PFSK-1 (cell line): ENCODE measurements around the gene PLEKHS1.

Experiments used
- FOXP2 ChIP-seq: optimal IDR thresholded peaks from 2 replicates; pipeline ENCODE3; 2011; ENCODE audit warnings: borderline replicate concordance, control low read depth, inconsistent platforms; ENCODE audit not compliant: insufficient read depth; ENCODE audit errors: extremely low read length, extremely low read depth
- POLR2AphosphoS5 ChIP-seq: IDR thresholded peaks from 2 replicates; pipeline ENCODE4 v1.6.1; 2012; ENCODE audit warnings: low read depth, mild to moderate bottlenecking, control low read depth, low read length, moderate library complexity
- REST ChIP-seq, 2 experiments: IDR thresholded peaks; 2 replicates each; pipeline versions ENCODE4 v1.6.1 to v1.8.0; 2011 to 2012; ENCODE audit warnings: low read depth in 2 of 2, low read length in 2 of 2, control low read depth in 1 of 2, inconsistent platforms in 1 of 2, mild to moderate bottlenecking in 1 of 2, moderate library complexity in 1 of 2; ENCODE audit not compliant: insufficient read depth in 1 of 2
- SIN3A ChIP-seq: IDR thresholded peaks from 2 replicates; pipeline ENCODE4 v1.6.1; 2012; ENCODE audit warnings: mild to moderate bottlenecking, low read length, moderate library complexity, borderline replicate concordance; ENCODE audit not compliant: insufficient read depth
- TAF1 ChIP-seq: IDR thresholded peaks from 2 replicates; pipeline ENCODE4 v1.6.1; 2012; ENCODE audit warnings: low read length, control low read depth, borderline replicate concordance; ENCODE audit not compliant: insufficient read depth

The PLEKHS1 gene

GRCh38 chr10:113708640-113709039 is 42.8 kb upstream of the PLEKHS1 start:
- TF ChIP-seq TAF1 (no peak), FOXP2 (no peak), POLR2AphosphoS5 (no peak), REST (IDR thresholded peaks at IDR 0.05; ENCODE audit: insufficient read depth in 1 of 2, low read depth in 2 of 2, low read length in 2 of 2) (no peak), SIN3A (no peak)

GRCh38 chr10:113709221-113709838 is 42.2 kb upstream of the PLEKHS1 start:
- no peak for TF ChIP-seq TAF1
- TF ChIP-seq REST (IDR thresholded peaks at IDR 0.05; ENCODE audit: insufficient read depth in 1 of 2, low read depth in 2 of 2, low read length in 2 of 2) = no peak
- no peak for TF ChIP-seq POLR2AphosphoS5
- TF ChIP-seq FOXP2 = no peak
- TF ChIP-seq SIN3A = no peak

- no peak for TF ChIP-seq TAF1
- TF ChIP-seq SIN3A = no peak
- no peak for TF ChIP-seq FOXP2
- TF ChIP-seq POLR2AphosphoS5 = no peak
- TF ChIP-seq REST (IDR thresholded peaks at IDR 0.05; ENCODE audit: insufficient read depth in 1 of 2, low read depth in 2 of 2, low read length in 2 of 2) = no peak
These were observed 40.3 kb upstream of the PLEKHS1 start for GRCh38 chr10:113711142-113711541.

GRCh38 chr10:113712024-113712423 is 39.5 kb upstream of the PLEKHS1 start:
- TF ChIP-seq REST (IDR thresholded peaks at IDR 0.05; ENCODE audit: insufficient read depth in 1 of 2, low read depth in 2 of 2, low read length in 2 of 2) = no peak
- no peak for TF ChIP-seq TAF1
